Keratinocyte (primary cell): ENCODE measurements around the gene NOS3. TPM values are rescaled to one million over a fixed set of nuclear protein-coding genes. Genes with fewer than 3 reads are reported as not detected.

Experiments used
- DNase-seq: peaks from one replicate; pipeline ENCODE4 v3.0.0-alpha.2; 2011; ENCODE audit warnings: low read depth, missing footprints, low spot score
- FAIRE-seq: peaks from 2 replicates; lab custom pipeline; 2011; peaks lifted over from hg19 to GRCh38; lab: Jason Lieb, UNC
- H2AFZ ChIP-seq: 2 replicates; pipeline ENCODE4 v1.6.0; 2012; ENCODE audit warnings: low read length, control low read depth, inconsistent platforms; ENCODE audit not compliant: control insufficient read depth
- H3K27ac ChIP-seq: 2 replicates; pipeline ENCODE4 v1.5.1; 2011; ENCODE audit warnings: low read length; ENCODE audit not compliant: control insufficient read depth, insufficient read depth
- H3K27me3 ChIP-seq: 3 replicates; pipeline ENCODE4 v1.6.0; 2011; ENCODE audit warnings: low read length; ENCODE audit not compliant: control insufficient read depth, insufficient read depth; ENCODE audit errors: extremely low read depth
- H3K36me3 ChIP-seq, 2 experiments: 2 replicates in 1 of 2; 3 replicates in 1 of 2; pipeline ENCODE4 v1.5.1; 2011; ENCODE audit warnings: low read length in 2 of 2, mild to moderate bottlenecking in 1 of 2; ENCODE audit not compliant: control insufficient read depth in 2 of 2, insufficient read depth in 2 of 2; ENCODE audit errors: extremely low read depth in 1 of 2
- H3K4me1 ChIP-seq: 3 replicates; pipeline ENCODE4 v1.5.1; 2011; ENCODE audit warnings: low read length; ENCODE audit not compliant: control insufficient read depth, insufficient read depth; ENCODE audit errors: extremely low read depth
- H3K4me2 ChIP-seq: 3 replicates; pipeline ENCODE4 v1.6.0; 2011; ENCODE audit warnings: low read depth, low read length; ENCODE audit not compliant: control insufficient read depth, insufficient read depth; ENCODE audit errors: extremely low read depth
- H3K4me3 ChIP-seq, 3 experiments: fragments of 200-600 bp in 1 of 3; sonication (generic) in 1 of 3; 2 replicates in 2 of 3; 3 replicates in 1 of 3; pipeline ENCODE4 v1.5.1; 2011 to 2016; ENCODE audit warnings: low read length in 3 of 3, mild to moderate bottlenecking in 3 of 3, control low read depth in 2 of 3, inconsistent platforms in 1 of 3, low read depth in 1 of 3, mixed read lengths in 1 of 3, mixed run types in 1 of 3, moderate library complexity in 1 of 3; ENCODE audit not compliant: control insufficient read depth in 2 of 3, insufficient read depth in 2 of 3; ENCODE audit errors: extremely low read depth in 1 of 3
- H3K79me2 ChIP-seq: 2 replicates; pipeline ENCODE4 v1.6.0; 2012; ENCODE audit warnings: low read length; ENCODE audit not compliant: control insufficient read depth, insufficient read depth
- H3K9ac ChIP-seq: 3 replicates; pipeline ENCODE4 v1.6.0; 2011; ENCODE audit warnings: low read length; ENCODE audit not compliant: control insufficient read depth, insufficient read depth; ENCODE audit errors: extremely low read depth
- H3K9me1 ChIP-seq: 3 replicates; pipeline ENCODE4 v1.6.0; 2011; ENCODE audit warnings: low read length; ENCODE audit not compliant: control insufficient read depth, insufficient read depth; ENCODE audit errors: extremely low read depth
- H3K9me3 ChIP-seq: 2 replicates; pipeline ENCODE4 v1.5.1; 2012; ENCODE audit warnings: low read depth, low read length; ENCODE audit not compliant: control insufficient read depth
- H4K20me1 ChIP-seq: 3 replicates; pipeline ENCODE4 v1.6.0; 2011; ENCODE audit warnings: low read length; ENCODE audit not compliant: control insufficient read depth, insufficient read depth; ENCODE audit errors: extremely low read depth
- CTCF ChIP-seq, 3 experiments: IDR thresholded peaks in 1 of 3; conservative IDR thresholded peaks in 1 of 3; optimal IDR thresholded peaks in 1 of 3; 2 replicates in 2 of 3; 3 replicates in 1 of 3; pipeline versions ENCODE3 to v1.5.1; 2011; ENCODE audit warnings: low read length in 3 of 3, mild to moderate bottlenecking in 3 of 3, moderate library complexity in 2 of 3, control low read depth in 1 of 3, inconsistent platforms in 1 of 3; ENCODE audit not compliant: insufficient read depth in 2 of 3; ENCODE audit errors: extremely low read depth in 1 of 3
- EZH2 ChIP-seq: IDR thresholded peaks from one replicate; pipeline ENCODE4 v1.6.1; 2012; ENCODE audit warnings: inconsistent platforms, mild to moderate bottlenecking, low read length, moderate library complexity
- dilution Hi-C: fragments of 300-500 bp; cut with MboI; formaldehyde crosslinking; loops from one replicate; pipeline ENCODE4 v1.7.0; 2020; ENCODE audit warnings: low sequenced_read_pairs; ENCODE audit not compliant: extremely low pct_ligation_motif_present
- polyA plus RNA-seq, 5 experiments: library from polyadenylated mRNA; depleted of rRNA in 3 of 5; stranded (reverse) in 3 of 5; stranded (forward) in 1 of 5; unstranded in 1 of 5; fragments of >200 nt; gene quantifications; 1 replicate in 1 of 5; 2 replicates in 3 of 5; 3 replicates in 1 of 5; pipeline versions ENCODE4 v1.2.1 to v1.2.3, GENCODE V29; 2011 to 2012; ENCODE audit warnings: missing spikeins in 2 of 5, low read depth in 1 of 5, low replicate concordance in 1 of 5

Gene NOS3
- polyA plus RNA-seq, 1 donor (not counting 4 experiments of a cell fraction or from before 2014, with no cell fraction given) = 0.77 TPM

DNA sequence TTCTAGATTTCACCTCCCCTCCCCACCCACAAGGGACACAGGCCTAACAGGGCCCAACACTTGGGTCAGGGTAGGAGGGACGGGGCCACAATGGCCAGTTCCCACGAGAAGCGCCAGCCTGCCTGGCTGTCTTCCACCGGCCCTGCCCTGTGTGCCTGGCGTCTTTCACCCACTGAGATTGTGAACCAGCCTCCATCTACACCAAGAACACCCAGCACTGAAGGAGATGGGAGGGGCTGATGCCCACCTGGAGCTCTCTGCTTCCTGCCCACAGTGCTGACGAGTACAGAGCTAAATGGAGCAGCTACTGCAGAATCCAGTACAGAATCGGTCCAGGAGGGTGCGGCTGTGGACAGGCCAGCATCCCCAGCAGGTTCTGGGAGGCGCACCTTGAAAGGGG is 55.1 kb downstream of the NOS3 start:
- H3K27me3 ChIP-seq = peaks cover 4% of the 10 kb centered on the region
- H3K27ac ChIP-seq = no peak overlapping the region
- DNase-seq = no peak
- no peaks in the 10 kb centered on the region for H3K9me3 ChIP-seq
- H3K4me1 ChIP-seq = peaks cover 3% of the 10 kb centered on the region
- dilution Hi-C loops = no loop called here
- H4K20me1 ChIP-seq = no peaks in the 10 kb centered on the region
- no peak overlapping the region for H3K4me3 ChIP-seq
- H3K9me1 ChIP-seq = no peaks in the 10 kb centered on the region
- no peak overlapping the region for H2AFZ ChIP-seq
- TF ChIP-seq CTCF (optimal IDR thresholded peaks at IDR 0.05 in 1 of 3, IDR thresholded peaks at IDR 0.05 in 1 of 3, conservative IDR thresholded peaks at IDR 0.05 in 1 of 3; ENCODE audit: extremely low read depth in 1 of 3, insufficient read depth in 2 of 3, low read length in 3 of 3) (no peak), EZH2 (no peak)
- no peak overlapping the region for H3K9ac ChIP-seq
- H3K36me3 ChIP-seq = peaks cover 5 to 14% of the 10 kb centered on the region in 2 experiments
- no peaks in the 10 kb centered on the region for H3K79me2 ChIP-seq
- no peak overlapping the region for H3K4me2 ChIP-seq
- FAIRE-seq = no peak

DNA sequence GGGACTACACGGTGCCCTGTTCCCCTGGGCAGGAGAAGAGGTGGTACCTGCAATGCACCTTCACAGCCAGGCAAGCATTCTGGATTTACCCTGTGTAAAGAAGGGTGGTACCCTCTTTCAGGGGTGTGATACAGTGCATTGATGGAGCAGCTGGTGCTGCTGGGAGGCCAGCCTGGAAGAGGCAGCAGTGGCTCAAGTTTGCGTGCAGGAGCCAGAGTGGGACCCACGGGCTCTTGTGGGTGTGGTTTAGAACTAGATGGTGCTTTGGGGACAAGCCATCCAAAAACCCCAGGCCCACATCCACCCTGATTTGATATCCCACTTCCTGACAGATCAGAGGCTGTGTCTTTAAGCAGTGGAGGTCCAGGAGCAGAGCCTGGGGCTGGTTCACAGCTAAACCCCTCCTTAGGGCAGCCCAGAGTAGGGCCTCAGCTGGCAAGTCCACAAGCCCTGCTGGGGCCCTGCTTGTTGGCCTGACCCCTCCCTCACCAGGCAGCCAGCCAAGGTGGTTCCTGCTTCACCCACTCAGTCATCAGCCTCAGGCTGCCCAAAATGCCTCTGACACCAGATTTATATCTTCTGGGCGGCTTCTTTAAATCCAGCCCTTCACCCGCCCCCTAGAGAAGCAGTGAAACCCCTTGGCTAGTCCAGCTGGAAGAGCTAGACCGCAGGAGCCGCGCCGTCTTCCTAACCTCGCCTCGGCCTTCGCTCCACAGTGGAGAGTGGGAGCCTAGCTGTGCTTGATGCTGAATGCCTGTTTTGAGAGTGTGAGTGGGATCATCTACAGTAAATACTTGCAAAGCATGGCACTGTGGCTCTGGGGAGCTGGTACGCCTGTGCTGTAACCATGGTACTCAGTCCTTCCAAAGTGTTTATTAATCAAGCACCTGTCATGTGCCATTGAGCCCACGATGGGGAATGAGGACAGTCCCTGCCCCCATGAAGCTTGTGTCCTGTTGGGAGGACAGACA is 56.1 kb downstream of the NOS3 start:
- H3K4me2 ChIP-seq = no peak overlapping the region
- no peak for DNase-seq

More for the DNA sequence above, 56.1 kb downstream of the NOS3 start:
- H3K9me1 ChIP-seq = no peaks in the 10 kb centered on the region
- TF ChIP-seq CTCF (optimal IDR thresholded peaks at IDR 0.05 in 1 of 3, IDR thresholded peaks at IDR 0.05 in 1 of 3, conservative IDR thresholded peaks at IDR 0.05 in 1 of 3; ENCODE audit: extremely low read depth in 1 of 3, insufficient read depth in 2 of 3, low read length in 3 of 3) = no peak
- no peak for TF ChIP-seq EZH2
- H4K20me1 ChIP-seq = no peaks in the 10 kb centered on the region
- H3K79me2 ChIP-seq = no peaks in the 10 kb centered on the region
- H3K27ac ChIP-seq = no peak overlapping the region
- no peak overlapping the region for H3K4me3 ChIP-seq
- no peak overlapping the region for H3K9ac ChIP-seq
- peaks cover 3% of the 10 kb centered on the region for H3K4me1 ChIP-seq
- H2AFZ ChIP-seq = no peak overlapping the region
- peaks cover 5 to 14% of the 10 kb centered on the region in 2 experiments for H3K36me3 ChIP-seq
- dilution Hi-C loops = no loop called here
- H3K27me3 ChIP-seq = peaks cover 4% of the 10 kb centered on the region
- H3K9me3 ChIP-seq = no peaks in the 10 kb centered on the region
- no peak for FAIRE-seq
